Measurements from ENCODE around the gene MALRD1.

The MALRD1 gene

GRCh38 chr10:19048489-19048888 is at the start of gene MALRD1:
Gene MALRD1 (plus strand): TSS chr10:19048801. CDS start chr10:19048939, 138 bp downstream.
- H3K9me3 Mint-ChIP-seq, result peaks cover 9% of the 10 kb centered on the region
- H3K27ac Mint-ChIP-seq, result no peak within 1 kb of the TSS
- no peaks in the 10 kb centered on the region for H3K4me1 Mint-ChIP-seq (ENCODE audit: low read depth)
- no peaks in the 10 kb centered on the region for H3K36me3 Mint-ChIP-seq (ENCODE audit: low read depth)
- H3K4me3 Mint-ChIP-seq, result no peak within 1 kb of the TSS
- no peaks in the 10 kb centered on the region for H3K27me3 Mint-ChIP-seq

- no peaks in the 10 kb centered on the region for H3K4me1 Mint-ChIP-seq (ENCODE audit: low read depth)
- no peak overlapping the region for H3K27ac Mint-ChIP-seq
- H3K36me3 Mint-ChIP-seq (ENCODE audit: low read depth), result no peaks in the 10 kb centered on the region
- H3K27me3 Mint-ChIP-seq, result no peaks in the 10 kb centered on the region
- H3K9me3 Mint-ChIP-seq, result peaks cover 13% of the 10 kb centered on the region
- H3K4me3 Mint-ChIP-seq, result no peak overlapping the region
Measured at GRCh38 chr10:19003341-19003740, 45.3 kb upstream of the MALRD1 start.

GRCh38 chr10:19012111-19012510 is 36.5 kb upstream of the MALRD1 start:
- peaks cover 22% of the 10 kb centered on the region for H3K9me3 Mint-ChIP-seq
- no peak overlapping the region for H3K4me3 Mint-ChIP-seq
- H3K27ac Mint-ChIP-seq, result no peak overlapping the region
- no peaks in the 10 kb centered on the region for H3K27me3 Mint-ChIP-seq
- H3K4me1 Mint-ChIP-seq (ENCODE audit: low read depth), result no peaks in the 10 kb centered on the region
- H3K36me3 Mint-ChIP-seq (ENCODE audit: low read depth), result no peaks in the 10 kb centered on the region

- Mint-ChIP-seq H3K27me3 (no peaks in the 10 kb centered on the region), H3K4me3 (no peak overlapping the region), H3K27ac (no peak overlapping the region), H3K36me3 (ENCODE audit: low read depth) (no peaks in the 10 kb centered on the region), H3K4me1 (ENCODE audit: low read depth) (no peaks in the 10 kb centered on the region), H3K9me3 (peaks cover 22% of the 10 kb centered on the region)
Measured at GRCh38 chr10:19014034-19014433, 34.6 kb upstream of the MALRD1 start.

GRCh38 chr10:19014498-19014897 is 34.1 kb upstream of the MALRD1 start:
- H3K4me3 Mint-ChIP-seq, result no peak overlapping the region
- no peaks in the 10 kb centered on the region for H3K36me3 Mint-ChIP-seq (ENCODE audit: low read depth)
- no peak overlapping the region for H3K27ac Mint-ChIP-seq
- H3K27me3 Mint-ChIP-seq, result no peaks in the 10 kb centered on the region
- H3K4me1 Mint-ChIP-seq (ENCODE audit: low read depth), result no peaks in the 10 kb centered on the region
- peaks cover 22% of the 10 kb centered on the region for H3K9me3 Mint-ChIP-seq

GRCh38 chr10:19017116-19017890 is 31.3 kb upstream of the MALRD1 start:
- Mint-ChIP-seq H3K4me1 (ENCODE audit: low read depth) (no peaks in the 10 kb centered on the region), H3K27ac (no peak overlapping the region), H3K9me3 (peaks cover 22% of the 10 kb centered on the region), H3K27me3 (no peaks in the 10 kb centered on the region), H3K36me3 (ENCODE audit: low read depth) (no peaks in the 10 kb centered on the region), H3K4me3 (no peak overlapping the region)

GRCh38 chr10:19021162-19021561 is 27.4 kb upstream of the MALRD1 start:
- Mint-ChIP-seq H3K4me3 (no peak overlapping the region), H3K27me3 (no peaks in the 10 kb centered on the region), H3K9me3 (peaks cover 8% of the 10 kb centered on the region), H3K36me3 (ENCODE audit: low read depth) (no peaks in the 10 kb centered on the region), H3K27ac (no peak overlapping the region), H3K4me1 (ENCODE audit: low read depth) (no peaks in the 10 kb centered on the region)

GRCh38 chr10:19024611-19025010 is 24.0 kb upstream of the MALRD1 start:
- H3K27ac Mint-ChIP-seq, result no peak overlapping the region
- H3K4me3 Mint-ChIP-seq, result no peak overlapping the region
- H3K36me3 Mint-ChIP-seq (ENCODE audit: low read depth), result no peaks in the 10 kb centered on the region
- no peaks in the 10 kb centered on the region for H3K27me3 Mint-ChIP-seq
- no peaks in the 10 kb centered on the region for H3K4me1 Mint-ChIP-seq (ENCODE audit: low read depth)
- H3K9me3 Mint-ChIP-seq, result peaks cover 6% of the 10 kb centered on the region

GRCh38 chr10:19031763-19032162 is 16.8 kb upstream of the MALRD1 start:
- no peak overlapping the region for H3K27ac Mint-ChIP-seq
- H3K36me3 Mint-ChIP-seq (ENCODE audit: low read depth), result no peaks in the 10 kb centered on the region
- no peak overlapping the region for H3K4me3 Mint-ChIP-seq

GRCh38 chr10:19033741-19034140 is 14.9 kb upstream of the MALRD1 start:
- no peak overlapping the region for H3K27ac Mint-ChIP-seq
- no peaks in the 10 kb centered on the region for H3K36me3 Mint-ChIP-seq (ENCODE audit: low read depth)
- no peaks in the 10 kb centered on the region for H3K27me3 Mint-ChIP-seq
- H3K9me3 Mint-ChIP-seq, result peaks cover 9% of the 10 kb centered on the region
- no peaks in the 10 kb centered on the region for H3K4me1 Mint-ChIP-seq (ENCODE audit: low read depth)
- H3K4me3 Mint-ChIP-seq, result no peak overlapping the region

More at GRCh38 chr10:19031763-19032162, 16.8 kb upstream of the MALRD1 start:
- Mint-ChIP-seq H3K9me3 (peaks cover 9% of the 10 kb centered on the region), H3K4me1 (ENCODE audit: low read depth) (no peaks in the 10 kb centered on the region), H3K27me3 (no peaks in the 10 kb centered on the region)

- Mint-ChIP-seq H3K9me3 (no peaks in the 10 kb centered on the region), H3K27me3 (no peaks in the 10 kb centered on the region), H3K36me3 (ENCODE audit: low read depth) (no peaks in the 10 kb centered on the region), H3K4me3 (no peak overlapping the region), H3K27ac (no peak overlapping the region), H3K4me1 (ENCODE audit: low read depth) (no peaks in the 10 kb centered on the region)
Measured at GRCh38 chr10:19041171-19041570, 7.4 kb upstream of the MALRD1 start.

- no peaks in the 10 kb centered on the region for H3K36me3 Mint-ChIP-seq (ENCODE audit: low read depth)
- H3K4me1 Mint-ChIP-seq (ENCODE audit: low read depth), result no peaks in the 10 kb centered on the region
- H3K27ac Mint-ChIP-seq, result no peak overlapping the region
Measured at GRCh38 chr10:19043431-19043830, 5.2 kb upstream of the MALRD1 start.

GRCh38 chr10:19046679-19047078 is 1.9 kb upstream of the MALRD1 start:
- H3K36me3 Mint-ChIP-seq (ENCODE audit: low read depth), result no peaks in the 10 kb centered on the region
- H3K9me3 Mint-ChIP-seq, result peaks cover 9% of the 10 kb centered on the region
- H3K4me1 Mint-ChIP-seq (ENCODE audit: low read depth), result no peaks in the 10 kb centered on the region
- no peaks in the 10 kb centered on the region for H3K27me3 Mint-ChIP-seq
- no peak overlapping the region for H3K4me3 Mint-ChIP-seq
- no peak overlapping the region for H3K27ac Mint-ChIP-seq

More at GRCh38 chr10:19043431-19043830, 5.2 kb upstream of the MALRD1 start:
- peaks cover 6% of the 10 kb centered on the region for H3K9me3 Mint-ChIP-seq
- no peak overlapping the region for H3K4me3 Mint-ChIP-seq
- H3K27me3 Mint-ChIP-seq, result no peaks in the 10 kb centered on the region

- Mint-ChIP-seq H3K9me3 (peaks cover 9% of the 10 kb centered on the region), H3K4me3 (no peak overlapping the region), H3K27me3 (no peaks in the 10 kb centered on the region), H3K27ac (no peak overlapping the region), H3K4me1 (ENCODE audit: low read depth) (no peaks in the 10 kb centered on the region), H3K36me3 (ENCODE audit: low read depth) (no peaks in the 10 kb centered on the region)
Measured at GRCh38 chr10:19048891-19049290, 290 bp downstream of the MALRD1 start.

- Mint-ChIP-seq H3K4me1 (ENCODE audit: low read depth) (no peaks in the 10 kb centered on the region), H3K4me3 (no peak overlapping the region), H3K27ac (no peak overlapping the region), H3K36me3 (ENCODE audit: low read depth) (no peaks in the 10 kb centered on the region), H3K9me3 (peaks cover 11% of the 10 kb centered on the region), H3K27me3 (no peaks in the 10 kb centered on the region)
Measured at GRCh38 chr10:19049567-19049966, 966 bp downstream of the MALRD1 start.

- Mint-ChIP-seq H3K4me1 (ENCODE audit: low read depth) (no peaks in the 10 kb centered on the region), H3K27ac (no peak overlapping the region), H3K4me3 (no peak overlapping the region), H3K27me3 (no peaks in the 10 kb centered on the region), H3K36me3 (ENCODE audit: low read depth) (no peaks in the 10 kb centered on the region), H3K9me3 (peaks cover 4% of the 10 kb centered on the region)
Measured at GRCh38 chr10:19054289-19054835, 5.8 kb downstream of the MALRD1 start.

Measured in stimulated activated naive CD8-positive, alpha-beta T cell treated with anti-CD3 and anti-CD28 coated beads, Interleukin-15, Interleukin-2, amounts not matched to agents 100 ng/mL and 50 ng/mL, for 24 hours (primary cell).